Measurements from ENCODE around the gene SUMO2. TPM values are rescaled to one million over a fixed set of nuclear protein-coding genes. Genes with fewer than 3 reads are reported as not detected.

SUMO2 gene
- total and polyA plus RNA-seq, 2 of the 13 experiments (the other 11 are each of a cell fraction or from before 2014, with no cell fraction given): 337 to 553 TPM

DNA sequence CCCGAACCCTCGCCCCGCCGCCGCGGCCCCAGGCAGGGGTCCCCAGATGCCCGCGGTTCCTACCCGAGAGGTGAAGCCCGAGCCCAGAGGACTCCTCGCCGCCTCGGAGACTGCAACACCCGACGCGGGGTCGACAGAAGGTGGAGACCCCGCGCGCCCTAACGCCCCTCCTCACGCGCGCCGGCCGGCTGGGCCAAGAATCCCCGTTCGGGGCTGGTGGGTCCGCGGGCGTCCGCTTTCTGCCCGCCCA lies 515 bp downstream of the SUMO2 start (continued):
- TF ChIP-seq ZSCAN12 (CRISPR knock-in tag; IDR thresholded peaks at IDR 0.05): no peak
- TF ChIP-seq DMAP1 (CRISPR knock-in tag; IDR thresholded peaks at IDR 0.05): peak; percentile 14; the same call in 1 of the 2 replicates
- TF ChIP-seq, protein P1, sequence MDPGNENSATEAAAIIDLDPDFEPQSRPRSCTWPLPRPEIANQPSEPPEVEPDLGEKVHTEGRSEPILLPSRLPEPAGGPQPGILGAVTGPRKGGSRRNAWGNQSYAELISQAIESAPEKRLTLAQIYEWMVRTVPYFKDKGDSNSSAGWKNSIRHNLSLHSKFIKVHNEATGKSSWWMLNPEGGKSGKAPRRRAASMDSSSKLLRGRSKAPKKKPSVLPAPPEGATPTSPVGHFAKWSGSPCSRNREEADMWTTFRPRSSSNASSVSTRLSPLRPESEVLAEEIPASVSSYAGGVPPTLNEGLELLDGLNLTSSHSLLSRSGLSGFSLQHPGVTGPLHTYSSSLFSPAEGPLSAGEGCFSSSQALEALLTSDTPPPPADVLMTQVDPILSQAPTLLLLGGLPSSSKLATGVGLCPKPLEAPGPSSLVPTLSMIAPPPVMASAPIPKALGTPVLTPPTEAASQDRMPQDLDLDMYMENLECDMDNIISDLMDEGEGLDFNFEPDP (CRISPR knock-in tag; conservative IDR thresholded peaks at IDR 0.05): peak; percentile 74; the same call in 1 of the 2 replicates
- TF ChIP-seq, protein P2, sequence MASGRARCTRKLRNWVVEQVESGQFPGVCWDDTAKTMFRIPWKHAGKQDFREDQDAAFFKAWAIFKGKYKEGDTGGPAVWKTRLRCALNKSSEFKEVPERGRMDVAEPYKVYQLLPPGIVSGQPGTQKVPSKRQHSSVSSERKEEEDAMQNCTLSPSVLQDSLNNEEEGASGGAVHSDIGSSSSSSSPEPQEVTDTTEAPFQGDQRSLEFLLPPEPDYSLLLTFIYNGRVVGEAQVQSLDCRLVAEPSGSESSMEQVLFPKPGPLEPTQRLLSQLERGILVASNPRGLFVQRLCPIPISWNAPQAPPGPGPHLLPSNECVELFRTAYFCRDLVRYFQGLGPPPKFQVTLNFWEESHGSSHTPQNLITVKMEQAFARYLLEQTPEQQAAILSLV (CRISPR knock-in tag; IDR thresholded peaks at IDR 0.05; ENCODE audit: borderline replicate concordance): 0 out of 2 replicates have a peak, but pooled peaks have one; percentile 3
- TF ChIP-seq ZNF547 (CRISPR knock-in tag; IDR thresholded peaks at IDR 0.05): peak; percentile 88
- no peak for TF ChIP-seq STAT5B (CRISPR knock-in tag; IDR thresholded peaks at IDR 0.05)
- TF ChIP-seq ZNF44 (CRISPR knock-in tag; IDR thresholded peaks at IDR 0.05): no peak; the same call in 1 of the 2 replicates
- TF ChIP-seq FOXM1 (CRISPR knock-in tag; IDR thresholded peaks at IDR 0.05): no peak; the same call in 1 of the 2 replicates
- TF ChIP-seq ZBTB20 (CRISPR knock-in tag; IDR thresholded peaks at IDR 0.05; ENCODE audit: borderline replicate concordance, low read depth): 0 out of 2 replicates have a peak, but pooled peaks have one; percentile 10
- TF ChIP-seq KLF15 (CRISPR knock-in tag; IDR thresholded peaks at IDR 0.05; ENCODE audit: borderline replicate concordance): 0 out of 2 replicates have a peak, but pooled peaks have one; percentile 2
- no peak for TF ChIP-seq ZNF232 (CRISPR knock-in tag; IDR thresholded peaks at IDR 0.05; ENCODE audit: borderline replicate concordance)
- TF ChIP-seq, protein P3, sequence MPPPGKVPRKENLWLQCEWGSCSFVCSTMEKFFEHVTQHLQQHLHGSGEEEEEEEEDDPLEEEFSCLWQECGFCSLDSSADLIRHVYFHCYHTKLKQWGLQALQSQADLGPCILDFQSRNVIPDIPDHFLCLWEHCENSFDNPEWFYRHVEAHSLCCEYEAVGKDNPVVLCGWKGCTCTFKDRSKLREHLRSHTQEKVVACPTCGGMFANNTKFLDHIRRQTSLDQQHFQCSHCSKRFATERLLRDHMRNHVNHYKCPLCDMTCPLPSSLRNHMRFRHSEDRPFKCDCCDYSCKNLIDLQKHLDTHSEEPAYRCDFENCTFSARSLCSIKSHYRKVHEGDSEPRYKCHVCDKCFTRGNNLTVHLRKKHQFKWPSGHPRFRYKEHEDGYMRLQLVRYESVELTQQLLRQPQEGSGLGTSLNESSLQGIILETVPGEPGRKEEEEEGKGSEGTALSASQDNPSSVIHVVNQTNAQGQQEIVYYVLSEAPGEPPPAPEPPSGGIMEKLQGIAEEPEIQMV (CRISPR knock-in tag; IDR thresholded peaks at IDR 0.05; ENCODE audit: low read depth): peak; percentile 40; the same call in 1 of the 2 replicates
- 0 out of 2 replicates have a peak, but pooled peaks have one; percentile 5 for TF ChIP-seq ZNF317 (CRISPR knock-in tag; IDR thresholded peaks at IDR 0.05)
- 0 out of 2 replicates have a peak, but pooled peaks have one; percentile 14 for TF ChIP-seq HIVEP1 (CRISPR knock-in tag; IDR thresholded peaks at IDR 0.05)
- TF ChIP-seq, protein P4, sequence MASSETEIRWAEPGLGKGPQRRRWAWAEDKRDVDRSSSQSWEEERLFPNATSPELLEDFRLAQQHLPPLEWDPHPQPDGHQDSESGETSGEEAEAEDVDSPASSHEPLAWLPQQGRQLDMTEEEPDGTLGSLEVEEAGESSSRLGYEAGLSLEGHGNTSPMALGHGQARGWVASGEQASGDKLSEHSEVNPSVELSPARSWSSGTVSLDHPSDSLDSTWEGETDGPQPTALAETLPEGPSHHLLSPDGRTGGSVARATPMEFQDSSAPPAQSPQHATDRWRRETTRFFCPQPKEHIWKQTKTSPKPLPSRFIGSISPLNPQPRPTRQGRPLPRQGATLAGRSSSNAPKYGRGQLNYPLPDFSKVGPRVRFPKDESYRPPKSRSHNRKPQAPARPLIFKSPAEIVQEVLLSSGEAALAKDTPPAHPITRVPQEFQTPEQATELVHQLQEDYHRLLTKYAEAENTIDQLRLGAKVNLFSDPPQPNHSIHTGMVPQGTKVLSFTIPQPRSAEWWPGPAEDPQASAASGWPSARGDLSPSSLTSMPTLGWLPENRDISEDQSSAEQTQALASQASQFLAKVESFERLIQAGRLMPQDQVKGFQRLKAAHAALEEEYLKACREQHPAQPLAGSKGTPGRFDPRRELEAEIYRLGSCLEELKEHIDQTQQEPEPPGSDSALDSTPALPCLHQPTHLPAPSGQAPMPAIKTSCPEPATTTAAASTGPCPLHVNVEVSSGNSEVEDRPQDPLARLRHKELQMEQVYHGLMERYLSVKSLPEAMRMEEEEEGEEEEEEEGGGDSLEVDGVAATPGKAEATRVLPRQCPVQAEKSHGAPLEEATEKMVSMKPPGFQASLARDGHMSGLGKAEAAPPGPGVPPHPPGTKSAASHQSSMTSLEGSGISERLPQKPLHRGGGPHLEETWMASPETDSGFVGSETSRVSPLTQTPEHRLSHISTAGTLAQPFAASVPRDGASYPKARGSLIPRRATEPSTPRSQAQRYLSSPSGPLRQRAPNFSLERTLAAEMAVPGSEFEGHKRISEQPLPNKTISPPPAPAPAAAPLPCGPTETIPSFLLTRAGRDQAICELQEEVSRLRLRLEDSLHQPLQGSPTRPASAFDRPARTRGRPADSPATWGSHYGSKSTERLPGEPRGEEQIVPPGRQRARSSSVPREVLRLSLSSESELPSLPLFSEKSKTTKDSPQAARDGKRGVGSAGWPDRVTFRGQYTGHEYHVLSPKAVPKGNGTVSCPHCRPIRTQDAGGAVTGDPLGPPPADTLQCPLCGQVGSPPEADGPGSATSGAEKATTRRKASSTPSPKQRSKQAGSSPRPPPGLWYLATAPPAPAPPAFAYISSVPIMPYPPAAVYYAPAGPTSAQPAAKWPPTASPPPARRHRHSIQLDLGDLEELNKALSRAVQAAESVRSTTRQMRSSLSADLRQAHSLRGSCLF (CRISPR knock-in tag; IDR thresholded peaks at IDR 0.05; ENCODE audit: borderline replicate concordance): no peak
- TF ChIP-seq JUN (CRISPR knock-in tag; IDR thresholded peaks at IDR 0.05): peak; percentile 32; the same call in 1 of the 2 replicates
- no peak for TF ChIP-seq POLR2AphosphoS5 (IDR thresholded peaks at IDR 0.05; ENCODE audit: low read depth, low read length)
- TF ChIP-seq, protein P5, sequence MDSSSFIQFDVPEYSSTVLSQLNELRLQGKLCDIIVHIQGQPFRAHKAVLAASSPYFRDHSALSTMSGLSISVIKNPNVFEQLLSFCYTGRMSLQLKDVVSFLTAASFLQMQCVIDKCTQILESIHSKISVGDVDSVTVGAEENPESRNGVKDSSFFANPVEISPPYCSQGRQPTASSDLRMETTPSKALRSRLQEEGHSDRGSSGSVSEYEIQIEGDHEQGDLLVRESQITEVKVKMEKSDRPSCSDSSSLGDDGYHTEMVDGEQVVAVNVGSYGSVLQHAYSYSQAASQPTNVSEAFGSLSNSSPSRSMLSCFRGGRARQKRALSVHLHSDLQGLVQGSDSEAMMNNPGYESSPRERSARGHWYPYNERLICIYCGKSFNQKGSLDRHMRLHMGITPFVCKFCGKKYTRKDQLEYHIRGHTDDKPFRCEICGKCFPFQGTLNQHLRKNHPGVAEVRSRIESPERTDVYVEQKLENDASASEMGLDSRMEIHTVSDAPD (CRISPR knock-in tag; IDR thresholded peaks at IDR 0.05): peak; percentile 16; the same call in 1 of the 2 replicates
- TF ChIP-seq ZNF446 (CRISPR knock-in tag; IDR thresholded peaks at IDR 0.05): no peak
- no peak for TF ChIP-seq ZNF207 (IDR thresholded peaks at IDR 0.05; ENCODE audit: borderline replicate concordance)
- peak; percentile 68; the same call in 1 of the 2 replicates for TF ChIP-seq ZNF816 (CRISPR knock-in tag; IDR thresholded peaks at IDR 0.05; ENCODE audit: borderline replicate concordance)

Data from HepG2 (cell line).